Measurements from ENCODE around the gene ACTN1. TPM values are rescaled to one million over a fixed set of nuclear protein-coding genes. Genes with fewer than 3 reads are reported as not detected.

The ACTN1 gene
- total and polyA plus RNA-seq, 2 experiments from 2014 or later: 121 to 280 TPM

DNA sequence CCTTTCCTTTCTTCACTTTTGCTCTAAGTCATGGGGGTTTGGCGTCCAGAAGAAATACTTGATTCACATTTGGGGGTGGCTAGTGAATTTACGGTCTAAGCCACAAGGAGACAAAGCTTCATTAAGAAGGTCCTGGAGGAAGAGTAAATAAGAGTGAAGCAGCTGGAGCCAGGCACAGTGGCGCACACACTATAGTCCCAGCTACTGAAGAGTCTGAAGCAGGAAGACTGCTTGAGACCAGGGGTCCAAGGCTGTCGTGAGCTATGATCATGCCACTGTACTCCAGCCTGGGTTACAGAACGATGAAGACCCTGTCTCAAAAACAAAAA lies 23.3 kb downstream of the ACTN1 start:
- Histone ChIP-seq H3K27ac (ENCODE audit: low read depth) (no peak overlapping the region), H3K27me3 (ENCODE audit: insufficient read depth) (no peaks in the 10 kb centered on the region), H3K4me3 (no peak overlapping the region), H3F3A (replicated peaks; ENCODE audit: low read depth) (no peaks in the 10 kb centered on the region), H4K20me1 (replicated peaks; ENCODE audit: insufficient read depth) (peaks cover 80% of the 10 kb centered on the region), H3K79me2 (replicated peaks; ENCODE audit: insufficient read depth) (peaks cover 100% of the 10 kb centered on the region), H2AFZ (no peak overlapping the region), H3K9me2 (ENCODE audit: insufficient read depth) (no peaks in the 10 kb centered on the region), H3K4me1 (ENCODE audit: insufficient read depth) (peaks cover 30% of the 10 kb centered on the region), H3K36me3 (ENCODE audit: insufficient read depth) (no peaks in the 10 kb centered on the region), H3K4me2 (0 out of 2 replicates have a peak overlapping the region, but pooled peaks have one; percentile 12)
- Mint-ChIP-seq H3K27ac (no peak overlapping the region), H3K4me3 (no peak overlapping the region), H3K36me3 (ENCODE audit: low read depth) (peaks cover 35% of the 10 kb centered on the region), H3K4me1 (peaks cover 57% of the 10 kb centered on the region), H3K27me3 (ENCODE audit: insufficient read depth, low read depth, poor library complexity) (peaks cover 8% of the 10 kb centered on the region), H3K9me3 (no peaks in the 10 kb centered on the region)
- TF ChIP-seq, protein P1, sequence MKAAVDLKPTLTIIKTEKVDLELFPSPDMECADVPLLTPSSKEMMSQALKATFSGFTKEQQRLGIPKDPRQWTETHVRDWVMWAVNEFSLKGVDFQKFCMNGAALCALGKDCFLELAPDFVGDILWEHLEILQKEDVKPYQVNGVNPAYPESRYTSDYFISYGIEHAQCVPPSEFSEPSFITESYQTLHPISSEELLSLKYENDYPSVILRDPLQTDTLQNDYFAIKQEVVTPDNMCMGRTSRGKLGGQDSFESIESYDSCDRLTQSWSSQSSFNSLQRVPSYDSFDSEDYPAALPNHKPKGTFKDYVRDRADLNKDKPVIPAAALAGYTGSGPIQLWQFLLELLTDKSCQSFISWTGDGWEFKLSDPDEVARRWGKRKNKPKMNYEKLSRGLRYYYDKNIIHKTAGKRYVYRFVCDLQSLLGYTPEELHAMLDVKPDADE (IDR thresholded peaks at IDR 0.05): no peak
- no peak for TF ChIP-seq JUNB (IDR thresholded peaks at IDR 0.05; ENCODE audit: unreplicated experiment)
- no peak for TF ChIP-seq ZNF114 (CRISPR knock-in tag; IDR thresholded peaks at IDR 0.05)
- TF ChIP-seq, protein P2, sequence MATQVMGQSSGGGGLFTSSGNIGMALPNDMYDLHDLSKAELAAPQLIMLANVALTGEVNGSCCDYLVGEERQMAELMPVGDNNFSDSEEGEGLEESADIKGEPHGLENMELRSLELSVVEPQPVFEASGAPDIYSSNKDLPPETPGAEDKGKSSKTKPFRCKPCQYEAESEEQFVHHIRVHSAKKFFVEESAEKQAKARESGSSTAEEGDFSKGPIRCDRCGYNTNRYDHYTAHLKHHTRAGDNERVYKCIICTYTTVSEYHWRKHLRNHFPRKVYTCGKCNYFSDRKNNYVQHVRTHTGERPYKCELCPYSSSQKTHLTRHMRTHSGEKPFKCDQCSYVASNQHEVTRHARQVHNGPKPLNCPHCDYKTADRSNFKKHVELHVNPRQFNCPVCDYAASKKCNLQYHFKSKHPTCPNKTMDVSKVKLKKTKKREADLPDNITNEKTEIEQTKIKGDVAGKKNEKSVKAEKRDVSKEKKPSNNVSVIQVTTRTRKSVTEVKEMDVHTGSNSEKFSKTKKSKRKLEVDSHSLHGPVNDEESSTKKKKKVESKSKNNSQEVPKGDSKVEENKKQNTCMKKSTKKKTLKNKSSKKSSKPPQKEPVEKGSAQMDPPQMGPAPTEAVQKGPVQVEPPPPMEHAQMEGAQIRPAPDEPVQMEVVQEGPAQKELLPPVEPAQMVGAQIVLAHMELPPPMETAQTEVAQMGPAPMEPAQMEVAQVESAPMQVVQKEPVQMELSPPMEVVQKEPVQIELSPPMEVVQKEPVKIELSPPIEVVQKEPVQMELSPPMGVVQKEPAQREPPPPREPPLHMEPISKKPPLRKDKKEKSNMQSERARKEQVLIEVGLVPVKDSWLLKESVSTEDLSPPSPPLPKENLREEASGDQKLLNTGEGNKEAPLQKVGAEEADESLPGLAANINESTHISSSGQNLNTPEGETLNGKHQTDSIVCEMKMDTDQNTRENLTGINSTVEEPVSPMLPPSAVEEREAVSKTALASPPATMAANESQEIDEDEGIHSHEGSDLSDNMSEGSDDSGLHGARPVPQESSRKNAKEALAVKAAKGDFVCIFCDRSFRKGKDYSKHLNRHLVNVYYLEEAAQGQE (IDR thresholded peaks at IDR 0.05; ENCODE audit: unreplicated experiment): no peak
- no peak for TF ChIP-seq EZH2 (IDR thresholded peaks at IDR 0.05; ENCODE audit: low read depth, unreplicated experiment)
- no peak for TF ChIP-seq CREB1 (CRISPR knock-in tag; IDR thresholded peaks at IDR 0.05; ENCODE audit: low read depth)
- no peak for TF ChIP-seq NANOG (IDR thresholded peaks at IDR 0.05; ENCODE audit: borderline replicate concordance)
- no peak for TF ChIP-seq POLR2AphosphoS5 (IDR thresholded peaks at IDR 0.05; ENCODE audit: low read depth)
- no peak for TF ChIP-seq EZH2phosphoT487 (IDR thresholded peaks at IDR 0.05; ENCODE audit: unreplicated experiment)
- no peak for TF ChIP-seq STAT1 (IDR thresholded peaks at IDR 0.05; ENCODE audit: unreplicated experiment)
- TF ChIP-seq ZNF331 (CRISPR knock-in tag; IDR thresholded peaks at IDR 0.05; ENCODE audit: low read depth): no peak
- TF ChIP-seq, protein P3, sequence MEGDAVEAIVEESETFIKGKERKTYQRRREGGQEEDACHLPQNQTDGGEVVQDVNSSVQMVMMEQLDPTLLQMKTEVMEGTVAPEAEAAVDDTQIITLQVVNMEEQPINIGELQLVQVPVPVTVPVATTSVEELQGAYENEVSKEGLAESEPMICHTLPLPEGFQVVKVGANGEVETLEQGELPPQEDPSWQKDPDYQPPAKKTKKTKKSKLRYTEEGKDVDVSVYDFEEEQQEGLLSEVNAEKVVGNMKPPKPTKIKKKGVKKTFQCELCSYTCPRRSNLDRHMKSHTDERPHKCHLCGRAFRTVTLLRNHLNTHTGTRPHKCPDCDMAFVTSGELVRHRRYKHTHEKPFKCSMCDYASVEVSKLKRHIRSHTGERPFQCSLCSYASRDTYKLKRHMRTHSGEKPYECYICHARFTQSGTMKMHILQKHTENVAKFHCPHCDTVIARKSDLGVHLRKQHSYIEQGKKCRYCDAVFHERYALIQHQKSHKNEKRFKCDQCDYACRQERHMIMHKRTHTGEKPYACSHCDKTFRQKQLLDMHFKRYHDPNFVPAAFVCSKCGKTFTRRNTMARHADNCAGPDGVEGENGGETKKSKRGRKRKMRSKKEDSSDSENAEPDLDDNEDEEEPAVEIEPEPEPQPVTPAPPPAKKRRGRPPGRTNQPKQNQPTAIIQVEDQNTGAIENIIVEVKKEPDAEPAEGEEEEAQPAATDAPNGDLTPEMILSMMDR (conservative IDR thresholded peaks at IDR 0.05; ENCODE audit: low read depth in 2 of 2): no peak
- TF ChIP-seq, protein P4, sequence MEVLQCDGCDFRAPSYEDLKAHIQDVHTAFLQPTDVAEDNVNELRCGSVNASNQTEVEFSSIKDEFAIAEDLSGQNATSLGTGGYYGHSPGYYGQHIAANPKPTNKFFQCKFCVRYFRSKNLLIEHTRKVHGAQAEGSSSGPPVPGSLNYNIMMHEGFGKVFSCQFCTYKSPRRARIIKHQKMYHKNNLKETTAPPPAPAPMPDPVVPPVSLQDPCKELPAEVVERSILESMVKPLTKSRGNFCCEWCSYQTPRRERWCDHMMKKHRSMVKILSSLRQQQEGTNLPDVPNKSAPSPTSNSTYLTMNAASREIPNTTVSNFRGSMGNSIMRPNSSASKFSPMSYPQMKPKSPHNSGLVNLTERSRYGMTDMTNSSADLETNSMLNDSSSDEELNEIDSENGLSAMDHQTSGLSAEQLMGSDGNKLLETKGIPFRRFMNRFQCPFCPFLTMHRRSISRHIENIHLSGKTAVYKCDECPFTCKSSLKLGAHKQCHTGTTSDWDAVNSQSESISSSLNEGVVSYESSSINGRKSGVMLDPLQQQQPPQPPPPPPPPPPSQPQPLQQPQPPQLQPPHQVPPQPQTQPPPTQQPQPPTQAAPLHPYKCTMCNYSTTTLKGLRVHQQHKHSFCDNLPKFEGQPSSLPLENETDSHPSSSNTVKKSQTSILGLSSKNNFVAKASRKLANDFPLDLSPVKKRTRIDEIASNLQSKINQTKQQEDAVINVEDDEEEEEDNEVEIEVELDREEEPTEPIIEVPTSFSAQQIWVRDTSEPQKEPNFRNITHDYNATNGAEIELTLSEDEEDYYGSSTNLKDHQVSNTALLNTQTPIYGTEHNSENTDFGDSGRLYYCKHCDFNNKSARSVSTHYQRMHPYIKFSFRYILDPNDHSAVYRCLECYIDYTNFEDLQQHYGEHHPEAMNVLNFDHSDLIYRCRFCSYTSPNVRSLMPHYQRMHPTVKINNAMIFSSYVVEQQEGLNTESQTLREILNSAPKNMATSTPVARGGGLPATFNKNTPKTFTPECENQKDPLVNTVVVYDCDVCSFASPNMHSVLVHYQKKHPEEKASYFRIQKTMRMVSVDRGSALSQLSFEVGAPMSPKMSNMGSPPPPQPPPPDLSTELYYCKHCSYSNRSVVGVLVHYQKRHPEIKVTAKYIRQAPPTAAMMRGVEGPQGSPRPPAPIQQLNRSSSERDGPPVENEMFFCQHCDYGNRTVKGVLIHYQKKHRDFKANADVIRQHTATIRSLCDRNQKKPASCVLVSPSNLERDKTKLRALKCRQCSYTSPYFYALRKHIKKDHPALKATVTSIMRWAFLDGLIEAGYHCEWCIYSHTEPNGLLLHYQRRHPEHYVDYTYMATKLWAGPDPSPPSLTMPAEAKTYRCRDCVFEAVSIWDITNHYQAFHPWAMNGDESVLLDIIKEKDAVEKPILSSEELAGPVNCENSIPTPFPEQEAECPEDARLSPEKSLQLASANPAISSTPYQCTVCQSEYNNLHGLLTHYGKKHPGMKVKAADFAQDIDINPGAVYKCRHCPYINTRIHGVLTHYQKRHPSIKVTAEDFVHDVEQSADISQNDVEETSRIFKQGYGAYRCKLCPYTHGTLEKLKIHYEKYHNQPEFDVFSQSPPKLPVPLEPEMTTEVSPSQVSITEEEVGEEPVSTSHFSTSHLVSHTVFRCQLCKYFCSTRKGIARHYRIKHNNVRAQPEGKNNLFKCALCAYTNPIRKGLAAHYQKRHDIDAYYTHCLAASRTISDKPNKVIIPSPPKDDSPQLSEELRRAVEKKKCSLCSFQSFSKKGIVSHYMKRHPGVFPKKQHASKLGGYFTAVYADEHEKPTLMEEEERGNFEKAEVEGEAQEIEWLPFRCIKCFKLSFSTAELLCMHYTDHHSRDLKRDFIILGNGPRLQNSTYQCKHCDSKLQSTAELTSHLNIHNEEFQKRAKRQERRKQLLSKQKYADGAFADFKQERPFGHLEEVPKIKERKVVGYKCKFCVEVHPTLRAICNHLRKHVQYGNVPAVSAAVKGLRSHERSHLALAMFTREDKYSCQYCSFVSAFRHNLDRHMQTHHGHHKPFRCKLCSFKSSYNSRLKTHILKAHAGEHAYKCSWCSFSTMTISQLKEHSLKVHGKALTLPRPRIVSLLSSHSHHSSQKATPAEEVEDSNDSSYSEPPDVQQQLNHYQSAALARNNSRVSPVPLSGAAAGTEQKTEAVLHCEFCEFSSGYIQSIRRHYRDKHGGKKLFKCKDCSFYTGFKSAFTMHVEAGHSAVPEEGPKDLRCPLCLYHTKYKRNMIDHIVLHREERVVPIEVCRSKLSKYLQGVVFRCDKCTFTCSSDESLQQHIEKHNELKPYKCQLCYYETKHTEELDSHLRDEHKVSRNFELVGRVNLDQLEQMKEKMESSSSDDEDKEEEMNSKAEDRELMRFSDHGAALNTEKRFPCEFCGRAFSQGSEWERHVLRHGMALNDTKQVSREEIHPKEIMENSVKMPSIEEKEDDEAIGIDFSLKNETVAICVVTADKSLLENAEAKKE (CRISPR knock-in tag; IDR thresholded peaks at IDR 0.05): no peak
- DNase-seq (ENCODE audit: low spot score) (no peak), ATAC-seq (no peak)
